GM23338 (cell line): Measurements from ENCODE around the gene BANK1.

Experiments used
- CREB1 ChIP-seq: fragments of 250-450 bp; sonication (Bioruptor Pico); IDR thresholded peaks from 2 replicates; pipeline ENCODE4 v1.5.0; 2020; ENCODE audit warnings: low read depth, mild to moderate bottlenecking, moderate library complexity
- ETS1 ChIP-seq: IDR thresholded peaks from 2 replicates; pipeline ENCODE4 v1.6.1; 2016; ENCODE audit warnings: antibody characterized with exemption
- EZH2 ChIP-seq: fragments of 200-600 bp; sonication (generic); IDR thresholded peaks from one replicate; pipeline ENCODE4 v1.8.0; 2017; ENCODE audit warnings: antibody characterized with exemption, mild to moderate bottlenecking, low read depth; ENCODE audit not compliant: unreplicated experiment
- EZH2phosphoT487 ChIP-seq: fragments of 200-600 bp; sonication (generic); IDR thresholded peaks from one replicate; pipeline ENCODE4 v1.8.1; 2018; ENCODE audit warnings: antibody characterized with exemption; ENCODE audit not compliant: unreplicated experiment
- JUNB ChIP-seq: IDR thresholded peaks from one replicate; pipeline ENCODE4 v1.6.1; 2016; ENCODE audit warnings: antibody characterized with exemption; ENCODE audit not compliant: unreplicated experiment
- POLR2AphosphoS5 ChIP-seq: IDR thresholded peaks from 2 replicates; pipeline ENCODE4 v1.6.1; 2016; ENCODE audit warnings: antibody characterized with exemption, low read depth
- REST ChIP-seq: IDR thresholded peaks from one replicate; pipeline ENCODE4 v1.6.1; 2018; ENCODE audit warnings: antibody characterized with exemption; ENCODE audit not compliant: unreplicated experiment
- STAT1 ChIP-seq: IDR thresholded peaks from one replicate; pipeline ENCODE4 v1.6.1; 2016; ENCODE audit warnings: antibody characterized with exemption; ENCODE audit not compliant: unreplicated experiment
- ZNF114 ChIP-seq: fragments of 250-450 bp; sonication (Bioruptor Pico); IDR thresholded peaks from 2 replicates; pipeline ENCODE4 v1.5.0; 2020; ENCODE audit warnings: mild to moderate bottlenecking, moderate library complexity
- ZNF331 ChIP-seq: fragments of 250-450 bp; sonication (Bioruptor Pico); IDR thresholded peaks from 2 replicates; pipeline ENCODE4 v1.5.0; 2020; ENCODE audit warnings: low read depth, mild to moderate bottlenecking, moderate library complexity
- TF ChIP-seq, protein P1 (sequence below), 2 experiments: fragments of 200-600 bp in 1 of 2; sonication (generic) in 1 of 2; conservative IDR thresholded peaks; 2 replicates each; pipeline versions ENCODE4 v1.5.1 to v1.6.1; 2016 to 2017; ENCODE audit warnings: antibody characterized with exemption in 2 of 2, low read depth in 2 of 2, mild to moderate bottlenecking in 2 of 2, moderate library complexity in 1 of 2

DNA sequence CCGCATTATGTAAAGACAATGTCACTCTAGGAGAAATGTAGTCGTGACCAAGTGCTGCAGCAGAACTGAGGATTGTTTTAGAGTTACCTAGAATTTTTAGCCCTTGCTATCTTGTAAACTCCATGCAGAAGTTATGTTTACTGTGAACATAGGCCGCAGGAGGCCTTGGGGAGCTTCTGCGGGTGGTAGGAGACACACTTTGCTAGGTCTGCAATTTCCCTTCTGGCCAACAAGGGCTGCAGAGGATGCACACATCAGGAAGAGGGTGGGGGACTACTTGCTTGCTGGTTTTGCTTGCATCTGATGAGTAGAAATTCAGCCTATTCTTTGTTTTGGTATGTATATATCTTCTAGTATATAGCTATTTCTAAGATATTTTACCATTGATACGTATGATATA lies 23.1 kb downstream of the BANK1 start:
- TF ChIP-seq, protein P1, sequence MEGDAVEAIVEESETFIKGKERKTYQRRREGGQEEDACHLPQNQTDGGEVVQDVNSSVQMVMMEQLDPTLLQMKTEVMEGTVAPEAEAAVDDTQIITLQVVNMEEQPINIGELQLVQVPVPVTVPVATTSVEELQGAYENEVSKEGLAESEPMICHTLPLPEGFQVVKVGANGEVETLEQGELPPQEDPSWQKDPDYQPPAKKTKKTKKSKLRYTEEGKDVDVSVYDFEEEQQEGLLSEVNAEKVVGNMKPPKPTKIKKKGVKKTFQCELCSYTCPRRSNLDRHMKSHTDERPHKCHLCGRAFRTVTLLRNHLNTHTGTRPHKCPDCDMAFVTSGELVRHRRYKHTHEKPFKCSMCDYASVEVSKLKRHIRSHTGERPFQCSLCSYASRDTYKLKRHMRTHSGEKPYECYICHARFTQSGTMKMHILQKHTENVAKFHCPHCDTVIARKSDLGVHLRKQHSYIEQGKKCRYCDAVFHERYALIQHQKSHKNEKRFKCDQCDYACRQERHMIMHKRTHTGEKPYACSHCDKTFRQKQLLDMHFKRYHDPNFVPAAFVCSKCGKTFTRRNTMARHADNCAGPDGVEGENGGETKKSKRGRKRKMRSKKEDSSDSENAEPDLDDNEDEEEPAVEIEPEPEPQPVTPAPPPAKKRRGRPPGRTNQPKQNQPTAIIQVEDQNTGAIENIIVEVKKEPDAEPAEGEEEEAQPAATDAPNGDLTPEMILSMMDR (conservative IDR thresholded peaks at IDR 0.05; ENCODE audit: low read depth in 2 of 2): no peak
- TF ChIP-seq EZH2 (no peak), POLR2AphosphoS5 (no peak), REST (no peak), EZH2phosphoT487 (no peak), ETS1 (no peak), JUNB (no peak), CREB1 (CRISPR knock-in tag) (no peak), STAT1 (no peak), ZNF331 (CRISPR knock-in tag) (no peak), ZNF114 (no peak)
